GF-D8 (cell line): ENCODE measurements around the gene ATP7B.

Experiments used
- DNase-seq: peaks from one replicate; lab custom pipeline; 2025; lab: John Stamatoyannopoulos, UW

Gene ATP7B

GRCh38 chr13:51978796-51979556 lies 32.3 kb downstream of the ATP7B start:
- no peak for DNase-seq

- DNase-seq: no peak
Observed at GRCh38 chr13:51977625-51978024, 33.6 kb downstream of the ATP7B start.

DNA sequence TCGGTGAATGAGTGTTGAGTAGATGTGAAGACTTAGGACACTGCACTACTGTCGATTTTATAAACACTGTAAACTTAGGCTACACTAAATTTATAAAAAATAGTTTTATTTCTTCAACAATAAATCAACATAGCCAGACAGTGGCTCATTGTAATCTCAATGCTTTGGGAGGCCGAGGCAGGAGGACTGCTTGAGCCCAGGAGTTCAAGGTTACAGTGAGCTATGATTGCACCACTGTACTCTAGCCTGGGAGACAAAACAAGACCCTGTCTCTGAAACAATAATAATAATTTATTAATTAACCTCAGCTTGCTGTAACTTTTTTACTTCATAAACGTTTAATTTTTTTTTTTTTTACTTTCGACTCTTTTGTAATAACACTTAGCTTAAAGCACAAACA lies 34.4 kb downstream of the ATP7B start:
- DNase-seq: no peak

GRCh38 chr13:51976423-51976822 lies 34.8 kb downstream of the ATP7B start:
- no peak for DNase-seq

DNA sequence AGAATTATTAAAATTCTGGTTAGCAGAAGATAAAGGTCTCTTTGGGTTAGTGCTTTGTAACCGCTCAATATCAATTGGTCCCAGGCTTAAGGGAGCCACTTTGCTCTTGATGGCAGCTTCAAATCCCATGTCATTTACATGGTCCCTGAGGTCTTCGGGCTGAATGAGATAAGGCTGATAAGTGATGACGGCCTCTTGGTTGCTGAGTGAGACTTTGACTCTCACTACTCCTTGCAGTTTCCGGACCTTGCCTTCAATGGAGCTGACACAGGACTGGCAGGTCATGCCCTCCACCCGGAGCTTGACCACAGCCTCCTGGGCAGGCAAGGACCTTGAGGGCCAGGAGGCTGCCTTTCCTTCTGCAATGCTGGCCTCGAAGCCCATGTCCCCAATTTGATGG lies 36.8 kb downstream of the ATP7B start:
- no peak for DNase-seq

GRCh38 chr13:51971520-51972426 lies 39.5 kb downstream of the ATP7B start:
- DNase-seq: no peak

- DNase-seq: no peak
Observed at GRCh38 chr13:51970349-51970748, 40.9 kb downstream of the ATP7B start.

DNA sequence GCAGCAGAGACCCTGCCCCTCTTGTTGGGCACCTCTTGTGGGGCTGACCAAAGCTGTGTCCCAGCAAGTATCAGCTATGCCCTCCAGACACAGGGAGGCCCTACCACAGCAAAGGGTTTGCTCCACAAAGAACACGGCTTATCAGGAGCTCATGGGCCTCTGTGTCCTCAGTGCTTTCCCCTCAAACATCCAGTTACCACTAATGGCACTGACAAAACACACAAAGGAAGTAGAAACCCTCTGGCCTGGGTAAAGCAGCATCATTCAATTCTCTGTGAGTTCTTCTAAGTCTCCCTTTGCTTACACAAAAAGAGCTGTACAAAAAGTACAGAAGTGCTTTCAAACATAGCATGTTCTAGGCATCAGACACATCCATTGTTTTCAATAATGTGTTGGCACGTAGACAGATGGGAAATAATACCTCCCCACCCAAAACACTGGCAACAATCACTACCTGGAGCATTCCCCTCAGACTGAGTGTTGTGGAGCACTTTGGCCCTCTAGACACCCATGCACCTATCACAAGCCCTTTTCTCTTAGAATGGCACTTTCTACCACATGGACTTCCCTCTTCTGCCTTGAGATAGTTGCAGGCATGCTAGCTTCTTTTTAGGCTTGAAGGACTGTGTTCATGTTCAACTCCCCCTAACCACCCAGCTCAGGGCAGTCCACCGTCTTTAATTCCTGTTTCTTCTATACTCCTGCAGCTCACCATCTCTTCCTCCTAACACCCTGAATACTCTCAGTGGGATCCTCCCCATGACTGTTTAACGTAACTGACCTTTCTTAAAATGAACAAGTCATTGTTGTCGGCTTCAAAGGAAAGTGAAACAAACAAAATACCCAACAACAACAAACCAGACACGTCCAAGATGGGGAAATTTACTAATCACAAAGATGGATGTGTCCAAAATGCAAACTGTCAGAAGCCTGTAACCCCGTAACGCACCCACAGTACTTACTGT lies 43.5 kb downstream of the ATP7B start:
- no peak for DNase-seq

GRCh38 chr13:51966186-51966585 lies 45.1 kb downstream of the ATP7B start:
- no peak for DNase-seq

- no peak for DNase-seq
Observed at GRCh38 chr13:51961493-51962403, 49.5 kb downstream of the ATP7B start.

DNA sequence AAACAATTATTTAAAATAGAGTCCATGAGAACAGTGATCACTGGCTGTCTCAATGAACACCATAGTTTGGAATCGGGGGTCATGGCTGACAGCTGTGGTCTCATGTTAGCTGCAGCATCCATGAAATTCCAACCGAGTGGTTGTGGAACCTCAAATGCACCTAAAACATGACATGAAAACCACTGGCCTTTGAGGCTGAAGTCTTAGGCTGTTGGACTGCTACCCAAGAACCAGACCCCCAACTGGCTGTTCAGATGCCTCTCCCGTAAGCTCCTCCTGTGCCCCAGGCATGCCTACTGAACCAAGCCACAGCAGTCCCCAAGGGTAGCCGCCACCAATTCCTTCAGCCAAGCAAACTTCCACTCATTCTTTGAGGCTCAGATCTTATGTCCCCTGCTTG lies 50.5 kb downstream of the ATP7B start:
- no peak for DNase-seq

DNA sequence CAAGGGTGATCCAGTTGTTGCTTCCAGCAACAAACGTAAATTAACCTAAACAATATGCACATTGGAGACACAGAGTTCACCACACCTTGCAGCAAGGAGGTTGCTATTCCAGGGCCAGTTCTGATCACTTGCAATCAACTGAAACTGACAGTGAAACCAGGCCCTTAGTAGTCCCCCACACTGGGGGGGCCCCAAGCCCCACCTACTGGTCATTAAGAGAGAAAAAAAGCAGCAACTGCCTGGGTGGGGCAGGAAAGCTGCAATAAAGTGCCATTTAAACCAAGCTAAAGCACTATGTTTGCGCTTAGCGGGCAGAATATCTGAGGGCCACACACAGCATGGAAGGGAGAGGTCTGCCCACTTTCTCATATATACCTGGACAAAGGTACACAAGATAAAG lies 51.5 kb downstream of the ATP7B start:
- no peak for DNase-seq

- DNase-seq: no peak
Observed at GRCh38 chr13:51958217-51958547, 53.1 kb downstream of the ATP7B start.

DNA sequence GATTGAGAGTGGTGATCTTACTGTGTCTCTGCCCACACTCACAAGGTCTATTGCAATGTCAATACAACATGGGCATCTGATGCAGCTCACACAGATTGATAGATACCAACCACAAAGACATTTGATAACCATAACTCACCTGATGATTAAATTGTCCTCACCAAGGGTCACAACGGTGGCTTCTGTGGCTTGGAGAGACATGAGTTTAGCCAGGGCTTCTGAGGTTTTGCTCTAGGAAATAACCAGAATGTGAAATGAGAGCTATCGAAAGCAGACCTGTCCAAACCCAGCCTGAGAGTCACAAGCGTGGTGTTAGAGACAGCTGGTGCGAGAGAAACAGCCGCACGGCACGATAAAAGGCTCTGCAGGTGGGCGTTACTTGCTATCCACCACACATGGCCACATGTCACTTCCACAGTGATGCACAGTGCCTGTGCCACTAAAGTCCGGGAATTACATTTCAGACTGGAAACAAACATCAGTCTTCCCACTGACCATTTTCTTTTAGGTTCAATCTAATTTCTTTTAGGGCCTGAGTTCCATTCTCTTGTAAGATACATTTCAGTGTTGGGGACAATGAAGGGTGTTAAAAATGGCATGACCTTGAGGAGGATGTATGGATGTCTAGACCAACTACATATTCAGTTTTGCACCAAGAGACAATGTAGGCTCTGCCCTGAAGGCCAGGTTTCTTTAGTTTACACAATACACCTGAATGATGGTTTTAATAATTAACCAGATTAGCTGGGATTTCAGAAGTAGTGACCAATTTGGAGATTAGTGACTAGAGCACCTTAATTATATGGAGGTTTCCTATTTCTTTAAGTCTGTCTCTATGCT lies 53.7 kb downstream of the ATP7B start:
- DNase-seq: no peak

DNA sequence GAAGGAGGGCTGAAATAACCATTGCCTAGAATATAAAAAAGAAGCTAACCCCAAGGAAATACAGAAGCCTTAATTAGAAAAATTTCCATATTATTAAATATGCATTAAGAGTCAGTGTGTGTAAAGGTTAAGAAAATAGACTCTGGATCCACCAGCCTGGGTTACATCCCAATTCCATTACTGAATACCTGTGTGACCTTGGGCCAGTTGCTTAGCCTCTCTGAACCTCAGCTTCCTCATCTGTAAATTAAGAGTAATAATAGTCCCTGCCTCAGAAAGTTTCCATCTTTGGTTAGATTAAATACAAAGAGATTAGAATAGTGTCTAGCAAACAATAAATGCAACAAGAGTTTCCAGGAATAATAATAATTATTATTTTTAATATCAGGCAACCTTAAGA lies 54.5 kb downstream of the ATP7B start:
- no peak for DNase-seq

GRCh38 chr13:51955816-51956603 lies 55.2 kb downstream of the ATP7B start:
- no peak for DNase-seq

DNA sequence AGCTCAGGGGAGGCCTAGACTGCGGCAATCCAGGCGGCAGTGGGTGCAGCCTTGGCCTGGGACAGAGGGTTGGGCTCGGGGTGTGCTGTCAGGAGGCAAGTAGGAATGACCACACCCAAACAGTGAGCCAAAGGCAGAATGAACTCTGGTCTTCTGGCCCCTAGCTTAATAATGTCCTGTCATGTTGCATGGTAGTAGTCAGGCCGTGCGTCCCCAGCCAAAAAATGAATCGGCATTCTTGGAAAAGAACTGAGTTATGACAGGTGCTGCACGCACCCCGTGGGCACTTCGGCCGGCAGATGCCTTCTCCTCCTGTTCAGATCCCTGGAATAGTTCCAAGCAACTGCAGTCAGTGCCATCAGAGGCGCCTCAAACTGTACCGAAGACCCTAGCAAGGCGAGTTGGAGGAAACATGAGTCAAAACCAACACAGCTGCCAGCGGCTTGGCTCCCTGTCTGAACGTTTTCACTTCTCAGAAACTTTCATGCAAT lies 55.9 kb downstream of the ATP7B start:
- DNase-seq: no peak

DNA sequence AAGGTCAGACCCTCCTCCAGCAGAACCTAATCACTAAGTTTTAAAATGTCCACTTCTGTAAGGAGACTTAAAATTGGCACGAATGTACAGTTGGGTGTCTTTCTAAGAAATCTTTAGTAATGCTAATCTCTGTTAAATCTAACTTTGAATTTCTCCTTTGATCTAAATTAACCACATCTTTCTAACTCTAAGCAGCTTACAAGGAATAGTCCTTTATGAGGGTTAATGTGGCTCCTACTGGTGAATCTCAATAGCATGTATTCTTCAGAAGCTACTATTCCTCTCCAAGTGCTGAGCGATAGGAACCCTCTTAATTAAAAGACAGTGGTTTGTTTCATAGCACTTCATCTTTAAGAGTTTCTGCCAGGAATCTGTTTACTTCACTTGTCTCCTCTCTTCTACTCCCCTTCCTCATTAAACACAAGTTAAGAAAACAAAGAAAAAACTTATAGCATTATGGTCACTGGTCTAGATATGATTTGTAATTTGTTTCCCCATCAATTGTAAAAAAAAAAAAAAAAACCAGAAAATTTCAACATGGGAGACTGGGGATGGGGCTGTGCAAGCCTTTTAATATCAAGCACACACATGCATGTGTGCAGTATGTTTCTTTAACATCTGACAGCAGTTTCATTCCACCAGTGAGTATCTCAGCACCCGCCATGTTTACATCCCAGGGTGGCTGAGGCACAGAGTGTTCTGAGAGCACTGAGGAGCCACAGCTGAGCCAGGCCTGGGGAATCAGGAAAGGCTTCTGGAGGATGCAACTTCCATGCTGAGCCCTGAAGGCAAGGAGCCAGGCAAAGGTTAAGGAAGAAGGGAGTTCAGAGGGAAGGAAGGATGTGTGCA lies 57.7 kb downstream of the ATP7B start:
- DNase-seq: no peak
